GM23248 (cell line): ENCODE data around the gene SLC4A4. TPM values are rescaled to one million over a fixed set of nuclear protein-coding genes. Genes with fewer than 3 reads are reported as not detected.

Experiments used
- DNase-seq: peaks from one replicate; pipeline ENCODE4 v3.0.0-alpha.2; 2015
- H2AFZ ChIP-seq: fragments of 200-600 bp; sonication (generic); 2 replicates; pipeline ENCODE4 v1.6.1; 2016; ENCODE audit warnings: antibody characterized with exemption
- H3F3A ChIP-seq: fragments of 200-600 bp; sonication (generic); 2 replicates; pipeline ENCODE4 v1.6.1; 2016; ENCODE audit warnings: mild to moderate bottlenecking, antibody characterized with exemption, mixed run types; ENCODE audit not compliant: insufficient read depth
- H3K27ac ChIP-seq: fragments of 200-600 bp; sonication (generic); 2 replicates; pipeline ENCODE4 v1.5.1; 2016; ENCODE audit warnings: mild to moderate bottlenecking
- H3K27me3 ChIP-seq: fragments of 200-600 bp; sonication (generic); replicated peaks from 2 replicates; pipeline ENCODE4 v1.6.1; 2016; ENCODE audit warnings: mild to moderate bottlenecking; ENCODE audit not compliant: insufficient read depth
- H3K36me3 ChIP-seq: fragments of 200-600 bp; sonication (generic); 2 replicates; pipeline ENCODE4 v1.6.1; 2016; ENCODE audit warnings: low read depth, mild to moderate bottlenecking
- H3K4me1 ChIP-seq: fragments of 200-600 bp; sonication (generic); 2 replicates; pipeline ENCODE4 v1.6.1; 2016; ENCODE audit warnings: mild to moderate bottlenecking; ENCODE audit not compliant: insufficient read depth
- H3K4me2 ChIP-seq: fragments of 200-600 bp; sonication (generic); one replicate; pipeline ENCODE4 v1.6.1; 2016; ENCODE audit warnings: mild to moderate bottlenecking; ENCODE audit not compliant: unreplicated experiment
- H3K4me3 ChIP-seq: fragments of 200-600 bp; sonication (generic); 2 replicates; pipeline ENCODE4 v1.5.1; 2016; ENCODE audit warnings: mild to moderate bottlenecking
- H3K79me2 ChIP-seq: fragments of 200-600 bp; sonication (generic); 2 replicates; pipeline ENCODE4 v1.6.1; 2016; ENCODE audit warnings: mild to moderate bottlenecking; ENCODE audit not compliant: insufficient read depth
- H3K9ac ChIP-seq: fragments of 200-600 bp; sonication (generic); 2 replicates; pipeline ENCODE4 v1.6.1; 2016; ENCODE audit warnings: mild to moderate bottlenecking
- H3K9me2 ChIP-seq: fragments of 200-600 bp; sonication (generic); 2 replicates; pipeline ENCODE4 v1.6.1; 2016; ENCODE audit warnings: mixed run types, mild to moderate bottlenecking, moderate library complexity; ENCODE audit not compliant: insufficient read depth
- H3K9me3 ChIP-seq: fragments of 200-600 bp; sonication (generic); one replicate; pipeline ENCODE4 v1.6.1; 2017; ENCODE audit warnings: low read depth
- H4K20me1 ChIP-seq: fragments of 200-600 bp; sonication (generic); 2 replicates; pipeline ENCODE4 v1.6.0; 2016; ENCODE audit not compliant: insufficient read depth
- EZH2 ChIP-seq: fragments of 200-600 bp; sonication (generic); IDR thresholded peaks from 2 replicates; pipeline ENCODE4 v1.6.1; 2018; ENCODE audit warnings: antibody characterized with exemption, mild to moderate bottlenecking; ENCODE audit not compliant: insufficient read depth, poor library complexity, severe bottlenecking
- EZH2phosphoT487 ChIP-seq: fragments of 200-600 bp; sonication (generic); IDR thresholded peaks from 2 replicates; pipeline ENCODE4 v1.6.1; 2018; ENCODE audit warnings: antibody characterized with exemption, moderate library complexity, mild to moderate bottlenecking, low read depth; ENCODE audit not compliant: insufficient read depth
- WGBS, 2 experiments: methylation state at CpG; one replicate each; pipeline ENCODE4 v1.1.6; 2015 to 2017; ENCODE audit warnings: low lambda C conversion rate in 2 of 2, low coverage in 1 of 2; ENCODE audit errors: missing lambda C conversion rate in 2 of 2; 5-methylcytosine and 5-hydroxymethylcytosine counted together
- in situ Hi-C: fragments of 300-500 bp; cut with MboI; formaldehyde crosslinking; loops from 2 replicates; pipeline ENCODE4 v1.15.0; 2020
- polyA plus RNA-seq: library from polyadenylated mRNA; unstranded; fragments of >200 nt; fragmentation: Nextera tagmentation; extraction: Ambion mirVana; gene quantifications from 2 replicates; pipeline ENCODE4 v1.2.1, GENCODE V29; 2016
- total RNA-seq: library from RNA; depleted of rRNA; stranded (reverse); fragments of >200 nt; shearing (Covaris generic); gene quantifications from 2 replicates; pipeline ENCODE4 v1.2.3, GENCODE V29; 2014

Gene SLC4A4
- total and polyA plus RNA-seq, 2 experiments from 2014 or later = 7.2 to 11.5 TPM

DNA sequence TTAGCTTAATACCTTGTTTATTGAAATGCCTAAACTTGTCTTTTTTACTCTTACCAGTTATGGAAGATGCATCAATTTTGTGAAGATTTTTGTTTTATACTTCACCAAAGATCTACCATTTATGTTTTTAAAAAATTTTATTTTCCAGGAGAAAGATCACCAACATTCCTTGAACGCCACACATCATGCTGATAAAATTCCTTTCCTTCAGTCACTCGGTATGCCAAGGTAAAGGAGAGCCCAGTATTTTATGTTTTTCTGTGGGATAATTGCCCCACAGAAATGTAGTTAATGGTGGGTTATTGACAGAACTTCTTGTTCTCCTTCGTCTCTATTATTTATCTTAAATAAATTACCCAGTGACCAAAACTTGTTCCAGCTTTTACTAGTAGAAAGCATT, 228.0 kb downstream of the SLC4A4 start:
- no peak overlapping the region for H3K27ac ChIP-seq
- no peaks in the 10 kb centered on the region for H4K20me1 ChIP-seq
- no peak overlapping the region for H3K4me3 ChIP-seq
- WGBS, 2 experiments = 83 to 87% methylated on average over 3 of the region's 3 CpGs
- peaks cover 9% of the 10 kb centered on the region; the same call in 1 of the 2 replicates for H3K36me3 ChIP-seq
- TF ChIP-seq EZH2 = no peak
- no peak for TF ChIP-seq EZH2phosphoT487
- no peaks in the 10 kb centered on the region for H3K9me2 ChIP-seq
- H3K9me3 ChIP-seq = no peaks in the 10 kb centered on the region
- DNase-seq = no peak
- no peak overlapping the region for H3K4me2 ChIP-seq
- H3K27me3 ChIP-seq = no peaks in the 10 kb centered on the region
- H3K9ac ChIP-seq = no peak overlapping the region
- H3K79me2 ChIP-seq = no peaks in the 10 kb centered on the region
- no peaks in the 10 kb centered on the region for H3F3A ChIP-seq
- no peak overlapping the region for H2AFZ ChIP-seq
- no peaks in the 10 kb centered on the region for H3K4me1 ChIP-seq
- in situ Hi-C loops = no loop called here

DNA sequence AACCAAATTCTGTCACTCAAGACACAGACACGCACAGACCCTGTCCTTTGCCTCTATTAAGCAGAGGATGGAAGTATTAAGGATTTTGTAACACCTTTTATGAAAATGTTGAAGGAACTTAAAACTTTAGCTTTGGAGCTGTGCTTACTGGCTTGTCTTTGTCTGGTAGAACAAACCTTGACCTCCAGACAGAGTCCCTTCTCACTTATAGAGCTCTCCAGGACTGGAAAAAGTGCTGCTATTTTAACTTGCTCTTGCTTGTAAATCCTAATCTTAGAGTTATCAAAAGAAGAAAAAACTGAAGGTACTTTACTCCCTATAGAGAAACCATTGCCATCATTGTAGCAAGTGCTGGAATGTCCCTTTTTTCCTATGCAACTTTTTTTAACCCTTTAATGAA, 229.3 kb downstream of the SLC4A4 start:
- Histone ChIP-seq H3K9me2 (no peaks in the 10 kb centered on the region), H2AFZ (no peak overlapping the region), H3K27ac (no peak overlapping the region), H3K9me3 (no peaks in the 10 kb centered on the region), H3K36me3 (peaks cover 9% of the 10 kb centered on the region; the same call in 1 of the 2 replicates), H3K9ac (no peak overlapping the region), H3K4me2 (no peak overlapping the region), H3K4me1 (no peaks in the 10 kb centered on the region), H3K79me2 (no peaks in the 10 kb centered on the region), H3F3A (no peaks in the 10 kb centered on the region), H3K4me3 (no peak overlapping the region), H4K20me1 (no peaks in the 10 kb centered on the region), H3K27me3 (no peaks in the 10 kb centered on the region)
- no peak for DNase-seq
- no peak for TF ChIP-seq EZH2phosphoT487
- TF ChIP-seq EZH2 = no peak
- WGBS, 2 experiments = 0% methylated on average over 1 of the region's 1 CpG
- in situ Hi-C loops = no loop called here

DNA sequence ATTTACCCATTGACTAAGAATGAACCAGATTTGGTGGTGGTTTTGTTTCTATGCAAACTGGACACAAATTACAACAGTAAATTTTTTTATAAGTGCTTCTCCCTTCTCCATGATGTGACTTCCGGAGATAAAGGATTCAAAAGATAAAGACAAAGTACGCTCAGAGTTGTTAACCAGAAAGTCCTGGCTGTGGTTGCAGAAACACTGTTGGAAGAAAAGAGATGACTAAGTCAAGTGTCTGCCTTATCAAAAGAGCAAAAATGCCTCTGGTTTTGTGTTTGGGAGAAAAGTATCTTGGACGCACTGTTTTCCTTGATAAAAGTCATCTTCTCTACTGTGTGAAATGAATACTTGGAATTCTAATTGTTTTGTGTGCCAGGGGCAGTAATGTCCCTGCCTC, 231.7 kb downstream of the SLC4A4 start:
- Histone ChIP-seq H3K79me2 (no peaks in the 10 kb centered on the region), H3K9me3 (no peaks in the 10 kb centered on the region), H2AFZ (no peak overlapping the region), H3K4me1 (no peaks in the 10 kb centered on the region), H3K27me3 (no peaks in the 10 kb centered on the region), H3F3A (no peaks in the 10 kb centered on the region), H3K36me3 (0 out of 2 replicates have a peak, but pooled peaks cover 6% of the 10 kb centered on the region), H3K9ac (no peak overlapping the region), H3K27ac (no peak overlapping the region), H3K9me2 (no peaks in the 10 kb centered on the region), H3K4me2 (no peak overlapping the region), H4K20me1 (no peaks in the 10 kb centered on the region), H3K4me3 (no peak overlapping the region)
- WGBS, 2 experiments = 99% methylated on average over 3 of the region's 3 CpGs
- TF ChIP-seq EZH2phosphoT487 = no peak
- TF ChIP-seq EZH2 = no peak
- in situ Hi-C loops = no loop called here
- no peak for DNase-seq

DNA sequence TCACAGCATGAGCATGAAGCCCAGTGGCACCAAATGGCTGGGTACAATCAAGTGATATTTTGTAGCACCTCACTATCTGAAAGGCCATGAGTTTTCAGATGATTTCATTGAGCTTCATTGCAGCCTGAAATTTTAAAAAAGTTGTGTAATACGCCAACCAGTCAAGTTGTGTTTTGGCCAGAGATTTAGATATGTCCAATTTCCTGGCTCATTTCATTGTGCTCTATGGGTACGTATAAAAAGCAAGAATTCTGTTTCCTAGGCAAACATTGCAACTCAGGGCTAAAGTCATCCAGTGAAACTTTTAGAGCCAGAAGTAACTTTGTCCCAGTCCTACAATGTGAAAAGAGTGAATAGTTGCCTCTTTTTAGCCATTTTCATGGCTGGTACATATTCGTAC, 232.5 kb downstream of the SLC4A4 start:
- DNase-seq = no peak
- in situ Hi-C loops = no loop called here
- H3K9ac ChIP-seq = no peak overlapping the region
- H3K36me3 ChIP-seq = 0 out of 2 replicates have a peak, but pooled peaks cover 6% of the 10 kb centered on the region
- 98 to 99% methylated on average over 3 of the region's 3 CpGs for WGBS, 2 experiments
- no peaks in the 10 kb centered on the region for H3K79me2 ChIP-seq
- TF ChIP-seq EZH2 = no peak
- no peak for TF ChIP-seq EZH2phosphoT487
- H3K27ac ChIP-seq = no peak overlapping the region
- no peak overlapping the region for H2AFZ ChIP-seq
- H3K4me1 ChIP-seq = no peaks in the 10 kb centered on the region
- no peaks in the 10 kb centered on the region for H4K20me1 ChIP-seq
- H3K27me3 ChIP-seq = no peaks in the 10 kb centered on the region
- no peaks in the 10 kb centered on the region for H3F3A ChIP-seq
- no peak overlapping the region for H3K4me2 ChIP-seq
- no peaks in the 10 kb centered on the region for H3K9me2 ChIP-seq
- H3K9me3 ChIP-seq = no peaks in the 10 kb centered on the region
- no peak overlapping the region for H3K4me3 ChIP-seq

DNA sequence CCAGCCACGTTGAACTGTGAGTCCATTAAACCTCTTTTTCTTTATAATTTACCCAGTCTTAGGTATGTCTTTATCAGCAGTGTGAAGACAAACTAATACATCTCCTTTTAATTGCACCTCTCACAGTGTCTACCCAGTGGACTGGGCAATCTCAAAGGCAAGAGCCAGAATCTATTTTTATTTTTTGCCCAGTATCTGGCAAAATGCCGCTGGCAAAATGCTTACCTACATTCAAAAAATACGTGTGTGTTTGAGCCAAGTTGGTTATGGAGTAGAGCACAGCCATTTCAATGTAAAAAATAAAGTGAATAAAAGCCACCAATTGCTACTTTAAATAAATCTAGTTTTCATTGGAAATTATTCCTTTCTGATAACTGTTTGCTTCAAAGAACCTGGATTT, 245.2 kb downstream of the SLC4A4 start:
- H3K9me2 ChIP-seq = no peaks in the 10 kb centered on the region; the same call in 1 of the 2 replicates
- H3K4me1 ChIP-seq = 0 out of 2 replicates have a peak, but pooled peaks cover 3% of the 10 kb centered on the region
- no peak overlapping the region for H3K9ac ChIP-seq
- H3K9me3 ChIP-seq = no peaks in the 10 kb centered on the region
- no peak overlapping the region for H3K27ac ChIP-seq
- no peaks in the 10 kb centered on the region for H4K20me1 ChIP-seq
- H2AFZ ChIP-seq = no peak overlapping the region
- H3K27me3 ChIP-seq = no peaks in the 10 kb centered on the region
- H3K4me3 ChIP-seq = no peak overlapping the region
- WGBS, 2 experiments = 41 to 45% methylated on average over 3 of the region's 3 CpGs
- no peaks in the 10 kb centered on the region for H3K79me2 ChIP-seq
- no peaks in the 10 kb centered on the region for H3K36me3 ChIP-seq
- no peak for DNase-seq
- no peaks in the 10 kb centered on the region for H3F3A ChIP-seq
- H3K4me2 ChIP-seq = no peak overlapping the region
- in situ Hi-C loops = no loop called here
- TF ChIP-seq EZH2 (no peak), EZH2phosphoT487 (no peak)
